Measurements from ENCODE around the gene ZNF221. TPM values are rescaled to one million over a fixed set of nuclear protein-coding genes. Genes with fewer than 3 reads are reported as not detected.
A peak's percentile ranks its signal among the peaks of the same experiment; 100 is the strongest.

ZNF221 gene
- total RNA-seq, result 1 to 10 TPM; 1.3 to 4.7 TPM

DNA sequence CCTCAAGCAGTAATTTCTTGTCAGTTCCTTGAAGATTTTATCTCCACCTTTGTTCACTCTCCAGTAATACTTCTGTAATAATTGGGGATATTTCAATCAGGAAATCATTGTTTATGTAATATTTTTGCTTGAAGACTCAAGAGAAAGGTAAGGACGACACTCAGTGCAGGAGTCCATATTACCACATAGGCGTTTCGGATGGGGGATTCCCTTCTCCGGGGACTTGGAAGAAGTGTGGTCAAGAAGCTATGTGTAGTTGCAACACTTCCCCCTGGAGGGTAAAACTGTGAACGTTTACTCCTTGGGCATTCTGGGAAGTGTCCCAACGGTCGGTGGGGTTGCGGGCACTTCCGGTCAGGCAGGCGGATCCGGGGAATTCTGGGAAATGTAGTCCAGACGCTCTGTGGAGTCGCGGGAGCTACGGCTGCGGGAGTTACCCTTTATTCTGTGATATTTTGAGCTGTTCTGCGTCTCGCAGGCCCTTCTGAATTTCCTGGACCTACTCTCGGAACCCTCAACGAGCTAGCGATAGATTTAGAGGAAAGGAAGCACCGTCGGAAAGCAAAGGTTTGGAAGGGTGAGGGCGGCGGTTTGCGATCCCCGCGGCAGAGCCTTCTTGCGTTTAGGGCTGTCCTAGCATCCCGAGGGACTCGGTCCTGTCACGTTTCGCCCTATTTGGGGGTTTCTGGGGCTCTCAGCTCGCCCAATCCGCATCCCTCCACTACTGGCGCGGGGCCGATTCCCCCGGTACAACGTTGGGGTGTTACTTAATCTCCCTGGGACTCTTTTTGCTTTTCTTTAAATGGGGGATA is at the start of gene ZNF221:
Gene ZNF221, plus strand, starts transcription at position 395 of the 812 bp plus-strand sequence. CDS start 11,499 bp downstream, outside the sequence.
- intact Hi-C loops (cut with DNase I), result no loop called here
- Histone ChIP-seq H3K4me3 (peak within 1 kb of the TSS; percentile 39 to 54), H3K36me3 (replicated peaks in 1 of 2; ENCODE audit: insufficient read depth in 1 of 2, low read depth in 2 of 2) (no peaks in the 10 kb centered on the region), H3K9me3 (peaks cover 0 to 28% (median 0%) of the 10 kb centered on the region in 3 donors), H3K27me3 (no peaks in the 10 kb centered on the region), H3K4me1 (no peaks in the 10 kb centered on the region), H3K27ac (peak within 1 kb of the TSS in 3 of 4 donors; percentile 6 to 68 (median 58))
- ATAC-seq (peak; percentile 99), DNase-seq (peak; percentile 88 to 95 (median 92))
- TF ChIP-seq POLR2A (IDR thresholded peaks at IDR 0.05), result peak in 2 of 3 donors; percentile 28 to 30
- TF ChIP-seq, protein P1, sequence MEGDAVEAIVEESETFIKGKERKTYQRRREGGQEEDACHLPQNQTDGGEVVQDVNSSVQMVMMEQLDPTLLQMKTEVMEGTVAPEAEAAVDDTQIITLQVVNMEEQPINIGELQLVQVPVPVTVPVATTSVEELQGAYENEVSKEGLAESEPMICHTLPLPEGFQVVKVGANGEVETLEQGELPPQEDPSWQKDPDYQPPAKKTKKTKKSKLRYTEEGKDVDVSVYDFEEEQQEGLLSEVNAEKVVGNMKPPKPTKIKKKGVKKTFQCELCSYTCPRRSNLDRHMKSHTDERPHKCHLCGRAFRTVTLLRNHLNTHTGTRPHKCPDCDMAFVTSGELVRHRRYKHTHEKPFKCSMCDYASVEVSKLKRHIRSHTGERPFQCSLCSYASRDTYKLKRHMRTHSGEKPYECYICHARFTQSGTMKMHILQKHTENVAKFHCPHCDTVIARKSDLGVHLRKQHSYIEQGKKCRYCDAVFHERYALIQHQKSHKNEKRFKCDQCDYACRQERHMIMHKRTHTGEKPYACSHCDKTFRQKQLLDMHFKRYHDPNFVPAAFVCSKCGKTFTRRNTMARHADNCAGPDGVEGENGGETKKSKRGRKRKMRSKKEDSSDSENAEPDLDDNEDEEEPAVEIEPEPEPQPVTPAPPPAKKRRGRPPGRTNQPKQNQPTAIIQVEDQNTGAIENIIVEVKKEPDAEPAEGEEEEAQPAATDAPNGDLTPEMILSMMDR (IDR thresholded peaks at IDR 0.05), result peak; percentile 23 to 62 (median 53)
- 0 to 1% methylated on average over 40 of the region's 40 CpGs for WGBS, 2 donors

DNA sequence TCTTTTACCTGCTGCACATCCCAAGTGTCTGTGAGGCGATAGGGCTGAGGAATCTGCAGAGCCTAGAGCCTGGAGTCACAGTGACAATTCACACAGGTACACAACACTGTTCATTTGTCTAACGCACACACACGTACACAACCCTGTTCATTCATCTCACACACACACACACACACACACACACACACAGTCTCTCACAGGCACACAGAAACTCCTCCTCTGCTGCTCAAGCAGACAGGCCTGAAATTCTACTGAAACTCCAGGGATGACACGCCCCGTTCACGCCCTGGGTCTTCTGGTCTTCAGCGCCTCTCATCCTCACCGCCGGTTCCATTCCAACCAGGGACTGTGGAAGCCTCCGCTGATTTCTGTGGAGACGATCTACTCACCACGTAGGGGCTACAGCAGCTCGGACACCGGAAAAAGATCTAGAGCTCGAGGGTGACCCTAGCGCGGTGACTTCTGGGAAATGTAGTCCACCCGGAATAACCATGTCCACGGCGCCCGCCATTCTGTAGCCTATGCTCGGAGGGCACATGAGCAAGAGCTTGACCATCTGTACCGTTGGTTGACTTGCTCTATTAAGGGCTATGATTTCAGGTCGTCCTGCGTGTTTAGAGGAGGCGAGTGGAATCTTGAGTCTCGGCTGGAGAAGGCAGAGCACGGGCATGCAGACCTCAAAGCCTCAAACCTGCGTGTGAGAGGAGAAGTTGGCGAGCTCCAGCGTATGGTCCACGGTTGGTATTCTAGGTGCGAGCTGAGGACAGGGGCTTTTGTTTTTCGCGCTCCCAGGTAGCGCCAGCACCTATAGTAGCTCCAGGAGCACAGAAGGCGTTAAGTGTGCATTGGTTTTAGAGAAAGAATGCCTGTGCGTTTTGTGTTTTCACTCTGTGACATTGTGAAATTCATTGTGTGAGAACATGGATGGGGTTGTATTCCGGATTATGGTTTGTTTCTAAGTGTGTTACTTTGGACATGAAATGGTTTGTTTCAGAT is 49.3 kb upstream of the ZNF221 start:
- Histone ChIP-seq H3K4me1 (peaks cover 12% of the 10 kb centered on the region), H3K9me3 (peaks cover 0 to 46% (median 0%) of the 10 kb centered on the region in 3 donors), H3K27ac (no peak overlapping the region), H3K4me3 (peak overlapping the region; percentile 24 to 40), H3K27me3 (no peaks in the 10 kb centered on the region), H3K36me3 (replicated peaks in 1 of 2; ENCODE audit: insufficient read depth in 1 of 2, low read depth in 2 of 2) (peaks cover 0 to 7% of the 10 kb centered on the region in 2 donors)
- TF ChIP-seq, protein P1 (IDR thresholded peaks at IDR 0.05), result no peak
- no peak for TF ChIP-seq POLR2A (IDR thresholded peaks at IDR 0.05)
- ATAC-seq (peak; percentile 86), DNase-seq (peak; percentile 77 to 88 (median 85))
- intact Hi-C loops (cut with DNase I), result no loop called here
- WGBS, 2 donors, result 14 to 29% methylated on average over 10 to 39 of the region's 39 CpGs

DNA sequence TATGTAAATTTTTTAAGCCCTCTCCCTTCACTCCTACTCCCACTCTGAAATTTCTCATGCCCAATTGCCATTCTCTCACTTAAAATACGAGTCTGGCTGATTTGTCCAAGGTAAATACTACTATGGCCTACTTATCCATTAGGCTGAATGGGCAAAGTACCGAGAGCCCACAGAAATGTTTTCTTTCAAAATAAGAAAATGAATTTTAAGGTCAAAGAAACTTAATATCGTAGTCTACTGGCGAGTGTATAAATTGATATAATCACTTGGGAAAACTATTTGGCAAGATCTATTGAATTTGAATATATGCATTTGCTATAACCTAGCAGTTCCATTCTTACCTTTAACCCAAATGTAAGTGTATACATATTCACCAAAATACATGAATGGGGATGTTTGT is 48.6 kb upstream of the ZNF221 start:
- Histone ChIP-seq H3K27ac (no peak overlapping the region), H3K4me1 (peaks cover 12% of the 10 kb centered on the region), H3K4me3 (peak overlapping the region in 1 of 2 donors; percentile 40), H3K36me3 (replicated peaks in 1 of 2; ENCODE audit: insufficient read depth in 1 of 2, low read depth in 2 of 2) (peaks cover 0 to 7% of the 10 kb centered on the region in 2 donors), H3K27me3 (no peaks in the 10 kb centered on the region), H3K9me3 (peaks cover 0 to 50% (median 0%) of the 10 kb centered on the region in 3 donors)
- WGBS, 2 donors, result 82 to 89% methylated on average over 4 of the region's 4 CpGs
- ATAC-seq (no peak), DNase-seq (no peak)
- intact Hi-C loops (cut with DNase I), result no loop called here
- TF ChIP-seq, protein P1 (IDR thresholded peaks at IDR 0.05), result no peak
- TF ChIP-seq POLR2A (IDR thresholded peaks at IDR 0.05), result no peak

DNA sequence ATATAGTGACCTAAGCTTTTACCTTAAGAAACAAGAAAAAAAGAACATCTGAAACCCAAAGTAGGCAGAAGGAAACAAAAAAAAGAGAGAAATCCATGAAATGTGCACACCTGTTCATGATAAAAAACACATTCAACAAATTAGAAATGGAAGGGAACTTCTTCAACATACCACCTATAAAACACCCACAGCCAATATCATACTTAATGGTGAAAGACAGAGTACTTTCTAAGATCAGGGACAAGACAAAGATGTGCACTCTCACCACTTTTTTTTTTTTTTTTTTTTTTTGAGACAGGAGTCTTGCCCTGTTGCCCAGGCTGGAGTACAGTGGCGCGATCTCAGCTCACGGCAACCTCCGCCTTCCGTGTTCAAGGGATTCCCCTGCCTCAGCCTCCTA is 45.1 kb upstream of the ZNF221 start:
- intact Hi-C loops (cut with DNase I), result no loop called here
- H3K4me1 ChIP-seq, result peaks cover 9% of the 10 kb centered on the region
- H3K27ac ChIP-seq, result no peak overlapping the region
- ATAC-seq, result no peak
- no peaks in the 10 kb centered on the region for H3K36me3 ChIP-seq (replicated peaks in 1 of 2; ENCODE audit: insufficient read depth in 1 of 2, low read depth in 2 of 2)
- peaks cover 0 to 56% (median 0%) of the 10 kb centered on the region in 3 donors for H3K9me3 ChIP-seq
- H3K27me3 ChIP-seq, result no peaks in the 10 kb centered on the region
- no peak overlapping the region for H3K4me3 ChIP-seq
- DNase-seq, result no peak
- WGBS, 2 donors, result 97 to 98% methylated on average over 5 of the region's 5 CpGs
- TF ChIP-seq, protein P1 (IDR thresholded peaks at IDR 0.05), result no peak
- no peak for TF ChIP-seq POLR2A (IDR thresholded peaks at IDR 0.05)
